Measurements from ENCODE around the gene TBC1D22A. TPM values are rescaled to one million over a fixed set of nuclear protein-coding genes. Genes with fewer than 3 reads are reported as not detected.

The TBC1D22A gene
- polyA plus RNA-seq, 1 donor from 2014 or later, result 9.3 TPM

DNA sequence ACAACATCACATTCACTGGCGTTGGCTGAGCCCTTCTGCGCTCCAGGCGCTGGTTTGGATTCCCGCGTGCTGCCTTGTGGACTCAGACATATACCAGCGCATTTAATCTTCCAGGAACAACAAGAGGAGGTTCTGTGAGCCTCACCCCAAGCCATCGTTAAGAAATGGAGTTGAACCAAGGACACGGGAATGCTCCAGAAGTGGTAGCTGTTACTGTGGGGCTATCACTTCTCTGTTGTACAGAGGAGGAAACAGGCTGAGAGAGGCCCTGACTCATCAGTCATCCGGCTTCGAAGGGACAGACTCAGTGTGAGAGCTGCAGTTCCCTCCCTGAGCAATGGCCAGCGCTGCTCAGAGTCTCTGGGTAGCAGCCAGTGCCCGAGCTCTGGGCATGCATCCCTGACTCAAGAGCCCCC is 291.3 kb downstream of the TBC1D22A start:
- no peaks in the 10 kb centered on the region for H4K20me1 ChIP-seq (ENCODE audit: insufficient read depth)
- H3K4me3 ChIP-seq (ENCODE audit: low read length), result no peak overlapping the region
- no peak overlapping the region for H3K9ac ChIP-seq (ENCODE audit: low read length)
- H3K36me3 ChIP-seq (ENCODE audit: insufficient read depth, low read length), result no peaks in the 10 kb centered on the region
- H3K9me3 ChIP-seq (ENCODE audit: low read length), result no peaks in the 10 kb centered on the region
- no peaks in the 10 kb centered on the region for H3K27me3 ChIP-seq (ENCODE audit: insufficient read depth, low read depth, low read length)
- no peaks in the 10 kb centered on the region for H3K9me2 ChIP-seq (ENCODE audit: insufficient read depth, low read length)
- H2AFZ ChIP-seq (ENCODE audit: low read depth, low read length), result no peak overlapping the region
- no peaks in the 10 kb centered on the region for H3F3A ChIP-seq (ENCODE audit: insufficient read depth, low read length, poor library complexity, severe bottlenecking)
- no peaks in the 10 kb centered on the region for H3K79me2 ChIP-seq (replicated peaks; ENCODE audit: insufficient read depth, low read length)
- H3K4me2 ChIP-seq (ENCODE audit: low read length), result no peak overlapping the region
- no peak overlapping the region for H3K27ac ChIP-seq (ENCODE audit: low read length)
- no peak for TF ChIP-seq MXI1 (conservative IDR thresholded peaks at IDR 0.05; ENCODE audit: poor library complexity, severe bottlenecking)
- peak; percentile 18 for TF ChIP-seq POLR2AphosphoS5 (IDR thresholded peaks at IDR 0.05)
- no peak for TF ChIP-seq SMC3 (conservative IDR thresholded peaks at IDR 0.05; ENCODE audit: poor library complexity)

DNA sequence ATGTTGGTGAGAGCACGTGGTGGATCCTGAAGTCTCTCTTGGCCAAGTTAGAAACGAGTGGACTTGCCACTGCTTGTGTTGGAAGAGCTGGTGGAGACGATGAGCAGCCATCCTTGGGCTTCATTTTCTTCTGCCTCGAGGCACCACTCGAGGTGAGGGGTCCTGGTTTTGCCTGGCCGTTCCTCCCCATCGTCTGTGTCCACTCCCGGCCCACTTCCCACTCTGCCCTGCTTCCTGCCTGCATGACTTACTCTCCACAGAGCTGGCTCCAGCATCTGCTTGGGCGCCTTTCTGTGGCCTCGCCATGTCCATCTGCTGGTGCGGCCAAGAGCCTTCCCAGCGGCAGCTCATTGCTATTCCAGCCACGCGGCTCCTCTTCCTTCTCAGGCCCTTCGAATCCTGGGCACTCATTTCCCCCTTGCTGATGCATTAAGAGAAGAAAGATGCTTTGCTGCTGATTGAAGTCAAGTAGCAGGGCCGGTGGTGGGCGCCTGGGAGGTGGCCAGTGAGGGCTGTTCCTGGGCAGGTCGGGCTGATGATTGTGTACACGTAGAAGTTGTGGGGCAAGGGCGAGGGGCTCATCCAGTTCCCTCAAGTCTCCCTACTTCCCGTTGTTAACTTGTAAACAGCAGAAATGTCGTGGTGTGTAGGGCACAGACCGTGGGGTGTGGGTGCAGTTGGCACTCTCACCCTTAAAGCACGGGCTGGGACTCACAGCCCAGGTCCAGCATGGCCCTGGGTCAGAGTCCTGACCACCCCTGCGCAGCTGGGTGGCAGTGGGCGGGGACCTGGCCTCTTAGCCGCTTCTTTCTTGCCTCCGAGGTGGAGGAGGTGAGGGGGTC is 292.0 kb downstream of the TBC1D22A start:
- Histone ChIP-seq H3K79me2 (replicated peaks; ENCODE audit: insufficient read depth, low read length) (no peaks in the 10 kb centered on the region), H3K9me3 (ENCODE audit: low read length) (no peaks in the 10 kb centered on the region), H3K9ac (ENCODE audit: low read length) (no peak overlapping the region), H3K36me3 (ENCODE audit: insufficient read depth, low read length) (no peaks in the 10 kb centered on the region), H3F3A (ENCODE audit: insufficient read depth, low read length, poor library complexity, severe bottlenecking) (no peaks in the 10 kb centered on the region), H3K4me2 (ENCODE audit: low read length) (no peak overlapping the region), H3K9me2 (ENCODE audit: insufficient read depth, low read length) (no peaks in the 10 kb centered on the region), H3K4me3 (ENCODE audit: low read length) (no peak overlapping the region), H3K27me3 (ENCODE audit: insufficient read depth, low read depth, low read length) (no peaks in the 10 kb centered on the region), H2AFZ (ENCODE audit: low read depth, low read length) (no peak overlapping the region), H4K20me1 (ENCODE audit: insufficient read depth) (no peaks in the 10 kb centered on the region), H3K27ac (ENCODE audit: low read length) (no peak overlapping the region)
- TF ChIP-seq EZH2 (IDR thresholded peaks at IDR 0.05; ENCODE audit: borderline replicate concordance, insufficient read depth, low read length, poor library complexity, severe bottlenecking) (no peak), EP300 (conservative IDR thresholded peaks at IDR 0.05; ENCODE audit: poor library complexity, severe bottlenecking) (no peak), POLR2AphosphoS5 (IDR thresholded peaks at IDR 0.05) (no peak), RAD21 (conservative IDR thresholded peaks at IDR 0.05) (no peak), TAF1 (IDR thresholded peaks at IDR 0.05; ENCODE audit: low read depth) (no peak), SMC3 (conservative IDR thresholded peaks at IDR 0.05; ENCODE audit: poor library complexity) (no peak), MXI1 (conservative IDR thresholded peaks at IDR 0.05; ENCODE audit: poor library complexity, severe bottlenecking) (no peak)
- TF ChIP-seq, protein P1, sequence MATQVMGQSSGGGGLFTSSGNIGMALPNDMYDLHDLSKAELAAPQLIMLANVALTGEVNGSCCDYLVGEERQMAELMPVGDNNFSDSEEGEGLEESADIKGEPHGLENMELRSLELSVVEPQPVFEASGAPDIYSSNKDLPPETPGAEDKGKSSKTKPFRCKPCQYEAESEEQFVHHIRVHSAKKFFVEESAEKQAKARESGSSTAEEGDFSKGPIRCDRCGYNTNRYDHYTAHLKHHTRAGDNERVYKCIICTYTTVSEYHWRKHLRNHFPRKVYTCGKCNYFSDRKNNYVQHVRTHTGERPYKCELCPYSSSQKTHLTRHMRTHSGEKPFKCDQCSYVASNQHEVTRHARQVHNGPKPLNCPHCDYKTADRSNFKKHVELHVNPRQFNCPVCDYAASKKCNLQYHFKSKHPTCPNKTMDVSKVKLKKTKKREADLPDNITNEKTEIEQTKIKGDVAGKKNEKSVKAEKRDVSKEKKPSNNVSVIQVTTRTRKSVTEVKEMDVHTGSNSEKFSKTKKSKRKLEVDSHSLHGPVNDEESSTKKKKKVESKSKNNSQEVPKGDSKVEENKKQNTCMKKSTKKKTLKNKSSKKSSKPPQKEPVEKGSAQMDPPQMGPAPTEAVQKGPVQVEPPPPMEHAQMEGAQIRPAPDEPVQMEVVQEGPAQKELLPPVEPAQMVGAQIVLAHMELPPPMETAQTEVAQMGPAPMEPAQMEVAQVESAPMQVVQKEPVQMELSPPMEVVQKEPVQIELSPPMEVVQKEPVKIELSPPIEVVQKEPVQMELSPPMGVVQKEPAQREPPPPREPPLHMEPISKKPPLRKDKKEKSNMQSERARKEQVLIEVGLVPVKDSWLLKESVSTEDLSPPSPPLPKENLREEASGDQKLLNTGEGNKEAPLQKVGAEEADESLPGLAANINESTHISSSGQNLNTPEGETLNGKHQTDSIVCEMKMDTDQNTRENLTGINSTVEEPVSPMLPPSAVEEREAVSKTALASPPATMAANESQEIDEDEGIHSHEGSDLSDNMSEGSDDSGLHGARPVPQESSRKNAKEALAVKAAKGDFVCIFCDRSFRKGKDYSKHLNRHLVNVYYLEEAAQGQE (IDR thresholded peaks at IDR 0.05; ENCODE audit: borderline replicate concordance), result no peak
- TF ChIP-seq, protein P2, sequence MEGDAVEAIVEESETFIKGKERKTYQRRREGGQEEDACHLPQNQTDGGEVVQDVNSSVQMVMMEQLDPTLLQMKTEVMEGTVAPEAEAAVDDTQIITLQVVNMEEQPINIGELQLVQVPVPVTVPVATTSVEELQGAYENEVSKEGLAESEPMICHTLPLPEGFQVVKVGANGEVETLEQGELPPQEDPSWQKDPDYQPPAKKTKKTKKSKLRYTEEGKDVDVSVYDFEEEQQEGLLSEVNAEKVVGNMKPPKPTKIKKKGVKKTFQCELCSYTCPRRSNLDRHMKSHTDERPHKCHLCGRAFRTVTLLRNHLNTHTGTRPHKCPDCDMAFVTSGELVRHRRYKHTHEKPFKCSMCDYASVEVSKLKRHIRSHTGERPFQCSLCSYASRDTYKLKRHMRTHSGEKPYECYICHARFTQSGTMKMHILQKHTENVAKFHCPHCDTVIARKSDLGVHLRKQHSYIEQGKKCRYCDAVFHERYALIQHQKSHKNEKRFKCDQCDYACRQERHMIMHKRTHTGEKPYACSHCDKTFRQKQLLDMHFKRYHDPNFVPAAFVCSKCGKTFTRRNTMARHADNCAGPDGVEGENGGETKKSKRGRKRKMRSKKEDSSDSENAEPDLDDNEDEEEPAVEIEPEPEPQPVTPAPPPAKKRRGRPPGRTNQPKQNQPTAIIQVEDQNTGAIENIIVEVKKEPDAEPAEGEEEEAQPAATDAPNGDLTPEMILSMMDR (IDR thresholded peaks at IDR 0.05; ENCODE audit: poor library complexity, severe bottlenecking), result no peak
